Ascending aorta (tissue), 2 donors: ENCODE measurements around the gene TRABD2B. TPM values are rescaled to one million over a fixed set of nuclear protein-coding genes. Genes with fewer than 3 reads are reported as not detected.
A peak's percentile ranks its signal among the peaks of the same experiment; 100 is the strongest.

Source experiments
- DNase-seq, 2 donors: peaks; one replicate each; pipeline ENCODE4 v3.0.0-alpha.2; 2019; ENCODE audit warnings: low spot score in 2 of 2
- H3K27ac ChIP-seq, 2 donors: fragments of 200-600 bp; sonication (generic); one replicate each; pipeline ENCODE4 v1.5.1; 2016 to 2017; ENCODE audit warnings: mild to moderate bottlenecking in 1 of 2
- H3K27me3 ChIP-seq: fragments of 200-600 bp; sonication (generic); one replicate; pipeline ENCODE4 v1.5.1; 2017
- H3K36me3 ChIP-seq, 2 donors: fragments of 200-600 bp; sonication (generic); one replicate each; pipeline ENCODE4 v1.5.1; 2016
- H3K4me1 ChIP-seq, 2 donors: fragments of 200-600 bp; sonication (generic); one replicate each; pipeline ENCODE4 v1.5.1; 2016 to 2017; ENCODE audit warnings: mild to moderate bottlenecking in 1 of 2
- H3K4me3 ChIP-seq, 2 donors: fragments of 200-600 bp; sonication (generic); one replicate each; pipeline ENCODE4 v1.5.1; 2016 to 2017; ENCODE audit warnings: mild to moderate bottlenecking in 1 of 2
- H3K9me3 ChIP-seq, 2 donors: fragments of 200-600 bp; sonication (generic); one replicate each; pipeline ENCODE4 v1.5.1; 2016
- intact Hi-C: fragments of 100-400 bp; cut with DNase I; formaldehyde crosslinking; loops from one replicate; pipeline ENCODE4 v1.15.1; 2023
- total RNA-seq: library from RNA; depleted of rRNA; stranded (reverse); fragments of >200 nt; gene quantifications from one replicate; pipeline ENCODE4 v1.1.0, GENCODE V29; 2016
- TF ChIP-seq, protein P1 (sequence below), 3 experiments: fragments of 200-600 bp in 2 of 3; fragments of 450-650 bp in 1 of 3; sonication (generic) in 2 of 3; IDR thresholded peaks; one replicate each; pipeline ENCODE4 v1.5.1; 2016 to 2019; ENCODE audit warnings: antibody characterized with exemption in 3 of 3, mild to moderate bottlenecking in 1 of 3, moderate library complexity in 1 of 3

Gene TRABD2B
- total RNA-seq, 1 donor from 2014 or later: 7.9 TPM

- no peaks in the 10 kb centered on the region for H3K27me3 ChIP-seq
- intact Hi-C loops: no loop called here
- no peak for DNase-seq
Observed at GRCh38 chr1:48038270-48038767, 41.1 kb upstream of the TRABD2B start.

GRCh38 chr1:48036710-48037355 is 39.6 kb upstream of the TRABD2B start:
- TF ChIP-seq, protein P1, sequence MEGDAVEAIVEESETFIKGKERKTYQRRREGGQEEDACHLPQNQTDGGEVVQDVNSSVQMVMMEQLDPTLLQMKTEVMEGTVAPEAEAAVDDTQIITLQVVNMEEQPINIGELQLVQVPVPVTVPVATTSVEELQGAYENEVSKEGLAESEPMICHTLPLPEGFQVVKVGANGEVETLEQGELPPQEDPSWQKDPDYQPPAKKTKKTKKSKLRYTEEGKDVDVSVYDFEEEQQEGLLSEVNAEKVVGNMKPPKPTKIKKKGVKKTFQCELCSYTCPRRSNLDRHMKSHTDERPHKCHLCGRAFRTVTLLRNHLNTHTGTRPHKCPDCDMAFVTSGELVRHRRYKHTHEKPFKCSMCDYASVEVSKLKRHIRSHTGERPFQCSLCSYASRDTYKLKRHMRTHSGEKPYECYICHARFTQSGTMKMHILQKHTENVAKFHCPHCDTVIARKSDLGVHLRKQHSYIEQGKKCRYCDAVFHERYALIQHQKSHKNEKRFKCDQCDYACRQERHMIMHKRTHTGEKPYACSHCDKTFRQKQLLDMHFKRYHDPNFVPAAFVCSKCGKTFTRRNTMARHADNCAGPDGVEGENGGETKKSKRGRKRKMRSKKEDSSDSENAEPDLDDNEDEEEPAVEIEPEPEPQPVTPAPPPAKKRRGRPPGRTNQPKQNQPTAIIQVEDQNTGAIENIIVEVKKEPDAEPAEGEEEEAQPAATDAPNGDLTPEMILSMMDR (IDR thresholded peaks at IDR 0.05): no peak
- no peak overlapping the region for H3K4me3 ChIP-seq
- H3K27me3 ChIP-seq: no peaks in the 10 kb centered on the region
- intact Hi-C loops: no loop called here
- peak in 1 of 2 donors; percentile 37 for DNase-seq
- H3K4me1 ChIP-seq: peaks cover 0 to 5% of the 10 kb centered on the region in 2 donors
- H3K9me3 ChIP-seq: no peaks in the 10 kb centered on the region
- no peaks in the 10 kb centered on the region for H3K36me3 ChIP-seq
- no peak overlapping the region for H3K27ac ChIP-seq

More at GRCh38 chr1:48038270-48038767, 41.1 kb upstream of the TRABD2B start:
- H3K36me3 ChIP-seq: no peaks in the 10 kb centered on the region
- TF ChIP-seq, protein P1 (IDR thresholded peaks at IDR 0.05): no peak
- H3K9me3 ChIP-seq: no peaks in the 10 kb centered on the region
- peaks cover 0 to 5% of the 10 kb centered on the region in 2 donors for H3K4me1 ChIP-seq
- H3K27ac ChIP-seq: no peak overlapping the region
- no peak overlapping the region for H3K4me3 ChIP-seq

GRCh38 chr1:48035371-48036141 is 38.4 kb upstream of the TRABD2B start:
- Histone ChIP-seq H3K4me3 (no peak overlapping the region), H3K9me3 (no peaks in the 10 kb centered on the region), H3K27me3 (no peaks in the 10 kb centered on the region), H3K36me3 (no peaks in the 10 kb centered on the region), H3K27ac (no peak overlapping the region), H3K4me1 (peaks cover 0 to 5% of the 10 kb centered on the region in 2 donors)
- TF ChIP-seq, protein P1 (IDR thresholded peaks at IDR 0.05): no peak
- intact Hi-C loops: no loop called here
- peak in 1 of 2 donors; percentile 30 for DNase-seq

- Histone ChIP-seq H3K27ac (peak overlapping the region; percentile 33 to 48), H3K27me3 (no peaks in the 10 kb centered on the region), H3K9me3 (no peaks in the 10 kb centered on the region), H3K36me3 (no peaks in the 10 kb centered on the region), H3K4me3 (no peak overlapping the region), H3K4me1 (peaks cover 0 to 5% of the 10 kb centered on the region in 2 donors)
- intact Hi-C loops: no loop called here
- peak in 1 of 2 donors; percentile 63 for DNase-seq
- TF ChIP-seq, protein P1 (IDR thresholded peaks at IDR 0.05): no peak
Observed at GRCh38 chr1:48033495-48034045, 36.4 kb upstream of the TRABD2B start.

GRCh38 chr1:48031676-48032075 is 34.5 kb upstream of the TRABD2B start:
- Histone ChIP-seq H3K36me3 (no peaks in the 10 kb centered on the region), H3K27me3 (no peaks in the 10 kb centered on the region), H3K27ac (no peak overlapping the region), H3K4me1 (peaks cover 0 to 5% of the 10 kb centered on the region in 2 donors), H3K4me3 (no peak overlapping the region), H3K9me3 (no peaks in the 10 kb centered on the region)
- TF ChIP-seq, protein P1 (IDR thresholded peaks at IDR 0.05): no peak
- intact Hi-C loops: no loop called here
- DNase-seq: peak in 1 of 2 donors; percentile 18
